Osteoblast (primary cell): ENCODE measurements around the gene ZSCAN22. TPM values are rescaled to one million over a fixed set of nuclear protein-coding genes. Genes with fewer than 3 reads are reported as not detected.
A peak's percentile ranks its signal among the peaks of the same experiment; 100 is the strongest.

Experiments used
- DNase-seq: peaks from one replicate; pipeline ENCODE4 v3.0.0; 2011; ENCODE audit warnings: low spot score, mixed read lengths; ENCODE audit not compliant: insufficient read length; ENCODE audit errors: missing footprints
- H2AFZ ChIP-seq: 2 replicates; pipeline ENCODE4 v1.6.0; 2011; ENCODE audit warnings: mild to moderate bottlenecking, low read length
- H3K27ac ChIP-seq: 2 replicates; pipeline ENCODE4 v1.5.1; 2011; ENCODE audit warnings: mild to moderate bottlenecking, low read depth, low read length, moderate library complexity
- H3K27me3 ChIP-seq: 2 replicates; pipeline ENCODE4 v1.6.0; 2012; ENCODE audit warnings: mild to moderate bottlenecking, control low read depth, inconsistent platforms, low read length, moderate library complexity; ENCODE audit not compliant: insufficient read depth
- H3K36me3 ChIP-seq: 2 replicates; pipeline ENCODE4 v1.5.1; 2011; ENCODE audit warnings: mild to moderate bottlenecking, low read length, control low read depth, moderate library complexity; ENCODE audit not compliant: insufficient read depth
- H3K4me1 ChIP-seq: 2 replicates; pipeline ENCODE4 v1.5.1; 2011; ENCODE audit warnings: mild to moderate bottlenecking, low read length, control low read depth, moderate library complexity; ENCODE audit not compliant: insufficient read depth
- H3K4me2 ChIP-seq: 2 replicates; pipeline ENCODE4 v1.6.0; 2011; ENCODE audit warnings: mild to moderate bottlenecking, low read length; ENCODE audit not compliant: insufficient read depth
- H3K4me3 ChIP-seq: fragments of 200-600 bp; sonication (generic); 3 replicates; pipeline ENCODE4 v1.5.1; 2012; ENCODE audit warnings: mild to moderate bottlenecking, low read length, inconsistent platforms; ENCODE audit not compliant: insufficient read depth
- H3K79me2 ChIP-seq: 2 replicates; pipeline ENCODE4 v1.6.0; 2012; ENCODE audit warnings: mild to moderate bottlenecking, low read length, control low read depth, inconsistent platforms; ENCODE audit not compliant: insufficient read depth
- H3K9me3 ChIP-seq: 2 replicates; pipeline ENCODE4 v1.5.1; 2011; ENCODE audit warnings: low read depth, low read length, control low read depth
- H4K20me1 ChIP-seq: 2 replicates; pipeline ENCODE4 v1.6.0; 2012; ENCODE audit warnings: mild to moderate bottlenecking, low read length, control low read depth; ENCODE audit not compliant: insufficient read depth
- CTCF ChIP-seq: IDR thresholded peaks from 2 replicates; pipeline ENCODE4 v1.5.1; 2011; ENCODE audit warnings: mild to moderate bottlenecking, low read depth, low read length, moderate library complexity; ENCODE audit errors: extremely low read depth
- total RNA-seq: library from RNA; depleted of rRNA; stranded (reverse); fragments of >200 nt; gene quantifications from 2 replicates; pipeline ENCODE4 v1.2.3, GENCODE V29; 2012

ZSCAN22 gene
- 2.5 and 3.5 TPM in 2 replicates for total RNA-seq

- Histone ChIP-seq H4K20me1 (peaks cover 7% of the 10 kb centered on the region), H3K79me2 (peaks cover 47% of the 10 kb centered on the region), H3K36me3 (no peaks in the 10 kb centered on the region), H3K9me3 (no peaks in the 10 kb centered on the region), H3K4me2 (peak within 1 kb of the TSS; percentile 82), H3K4me3 (peak within 1 kb of the TSS; percentile 91), H3K4me1 (peaks cover 20% of the 10 kb centered on the region), H3K27me3 (no peaks in the 10 kb centered on the region), H3K27ac (peak within 1 kb of the TSS; percentile 88), H2AFZ (peak within 1 kb of the TSS; percentile 98)
- DNase-seq: peak; percentile 98
- no peak for TF ChIP-seq CTCF
Observed at GRCh38 chr19:58326914-58327726, at the start of gene ZSCAN22. ZSCAN22 (plus strand) TSS chr19:58326994; CDS start chr19:58334803, 7,809 bp downstream.

DNA sequence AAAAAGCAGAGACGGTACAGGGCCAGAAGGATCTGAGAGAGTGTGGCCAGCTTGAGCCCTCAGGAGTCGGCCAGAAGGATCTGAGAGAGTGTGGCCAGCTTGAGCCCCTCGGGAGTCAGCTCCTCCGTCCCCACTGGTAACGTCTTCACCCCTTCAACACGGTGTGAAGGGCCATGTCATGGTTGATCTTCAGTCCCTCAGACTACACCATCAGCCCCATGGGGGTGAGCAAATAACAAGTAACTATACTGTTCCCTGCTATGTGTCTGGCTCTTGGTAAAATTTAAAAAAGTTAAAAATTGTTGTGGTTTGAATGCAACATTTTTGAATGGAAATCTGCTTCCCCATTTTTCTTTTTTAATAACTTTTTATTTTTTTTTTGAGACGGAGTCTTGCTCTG lies 49.6 kb upstream of the ZSCAN22 start:
- no peak for DNase-seq
- H3K27ac ChIP-seq: no peak overlapping the region
- H3K9me3 ChIP-seq: no peaks in the 10 kb centered on the region
- no peaks in the 10 kb centered on the region for H3K27me3 ChIP-seq
- no peak overlapping the region for H3K4me3 ChIP-seq
- H3K36me3 ChIP-seq: peaks cover 21% of the 10 kb centered on the region
- H2AFZ ChIP-seq: no peak overlapping the region
- no peak overlapping the region for H3K4me2 ChIP-seq
- peaks cover 60% of the 10 kb centered on the region for H3K79me2 ChIP-seq
- peaks cover 16% of the 10 kb centered on the region for H4K20me1 ChIP-seq
- no peak for TF ChIP-seq CTCF
- peaks cover 23% of the 10 kb centered on the region for H3K4me1 ChIP-seq

DNA sequence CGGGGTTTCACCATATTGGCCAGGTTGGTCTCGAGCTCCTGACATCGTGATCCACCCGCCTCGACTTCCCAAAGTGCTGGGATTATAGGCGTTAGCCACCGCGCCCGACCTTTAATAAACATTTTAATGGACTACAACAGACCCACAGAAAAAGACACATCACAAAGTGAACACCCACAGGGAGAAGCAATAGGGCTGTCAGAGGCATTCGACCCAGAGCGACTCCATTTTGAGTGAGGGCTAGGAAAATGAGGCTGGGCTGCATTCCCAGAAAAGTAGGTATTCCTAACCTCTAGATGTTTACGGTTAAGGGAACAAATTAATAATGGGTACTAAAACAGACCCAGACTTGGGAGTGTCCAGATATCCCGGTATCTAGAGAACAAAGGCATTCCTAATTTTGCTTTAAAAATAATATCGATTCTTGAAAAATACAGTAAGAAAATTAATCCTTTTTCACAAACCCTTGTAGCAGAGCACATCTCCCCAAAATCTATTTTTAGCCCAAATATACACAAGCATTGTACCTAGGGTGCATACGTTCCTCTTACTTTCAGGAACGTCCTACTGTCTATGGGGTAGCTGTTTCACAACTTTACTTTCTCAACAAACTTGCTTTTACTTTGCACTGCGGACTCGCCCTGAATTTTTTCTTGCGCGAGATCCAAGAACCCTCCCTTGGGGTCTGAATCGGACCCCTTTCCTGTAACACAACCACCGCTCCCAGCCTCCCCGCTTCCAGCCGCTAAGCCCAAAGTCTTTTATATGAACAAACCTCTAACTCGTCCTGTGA lies 48.9 kb upstream of the ZSCAN22 start:
- H2AFZ ChIP-seq: peak overlapping the region; percentile 91
- DNase-seq: no peak
- no peaks in the 10 kb centered on the region for H3K9me3 ChIP-seq
- H4K20me1 ChIP-seq: peaks cover 19% of the 10 kb centered on the region
- no peak for TF ChIP-seq CTCF
- H3K4me1 ChIP-seq: peaks cover 23% of the 10 kb centered on the region
- peak overlapping the region; percentile 95 for H3K27ac ChIP-seq
- peak overlapping the region; percentile 94 for H3K4me3 ChIP-seq
- H3K4me2 ChIP-seq: peak overlapping the region; percentile 85
- peaks cover 18% of the 10 kb centered on the region for H3K36me3 ChIP-seq
- no peaks in the 10 kb centered on the region for H3K27me3 ChIP-seq
- peaks cover 62% of the 10 kb centered on the region for H3K79me2 ChIP-seq
